NCI-H146 (cell line): ENCODE data around the gene PFKM.

Experiments used
- DNase-seq: peaks from one replicate; lab custom pipeline; 2025; lab: John Stamatoyannopoulos, UW

The PFKM gene

GRCh38 chr12:48157018-48157888 lies 38.1 kb downstream of the PFKM start, which contains the start of gene ASB8:
Gene ASB8, minus strand, starts transcription at chr12:48157515. Its CDS starts 4,019 bp downstream, at chr12:48153496.
- DNase-seq: peak; percentile 99

DNA sequence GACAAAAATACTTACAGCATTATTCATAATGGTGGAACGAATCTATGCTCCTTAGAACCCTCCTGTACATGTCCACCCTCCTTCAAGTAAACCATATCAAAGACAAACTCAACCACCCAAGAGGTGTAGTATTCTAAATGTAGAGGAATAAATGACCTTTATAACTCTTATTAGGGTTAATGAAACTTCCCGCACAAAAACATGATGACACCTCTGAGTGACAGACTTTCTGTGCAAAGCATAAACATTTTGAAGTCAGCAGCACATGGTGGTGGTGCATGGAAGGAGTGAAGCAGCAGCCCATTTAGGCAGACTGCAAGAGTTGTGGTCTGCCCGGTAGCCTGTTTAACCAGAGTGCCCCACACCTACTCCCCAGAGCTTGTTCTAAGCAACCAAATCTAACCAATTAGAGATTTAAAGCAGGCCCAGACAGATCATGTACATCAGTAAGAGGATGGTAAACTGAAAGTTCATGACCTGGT lies 38.8 kb downstream of the PFKM start:
- no peak for DNase-seq

- DNase-seq: no peak
Measured at GRCh38 chr12:48160046-48160445, 40.9 kb downstream of the PFKM start.

GRCh38 chr12:48160807-48161206 lies 41.6 kb downstream of the PFKM start:
- DNase-seq: no peak

DNA sequence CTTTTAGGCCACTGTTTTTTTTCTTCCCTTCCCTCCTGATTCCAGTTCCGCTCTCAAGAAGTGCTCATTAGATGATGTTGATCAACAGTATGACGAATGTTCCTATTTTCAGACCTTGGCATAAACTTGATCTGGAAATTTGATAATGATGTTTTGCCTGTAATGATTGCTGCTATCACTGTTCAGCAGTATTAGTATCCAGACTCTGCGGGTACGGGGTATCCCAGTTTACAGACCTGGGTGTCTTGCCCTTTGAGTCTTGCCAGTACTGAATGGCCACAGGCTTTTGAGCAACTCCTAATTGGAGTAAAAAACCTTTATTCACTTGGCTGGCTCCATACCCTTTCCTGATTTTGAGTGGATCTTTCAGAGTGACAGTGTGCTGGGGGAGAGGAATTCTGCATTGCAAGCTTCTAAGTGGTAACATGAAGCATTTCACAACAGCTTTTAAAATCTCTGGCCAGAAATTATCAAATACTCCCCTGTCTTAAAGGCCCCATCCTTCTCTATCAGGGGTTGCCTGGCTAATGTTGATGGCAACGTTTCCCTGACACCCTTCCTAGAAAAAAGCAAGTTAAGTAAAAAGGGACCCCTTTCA lies 44.1 kb downstream of the PFKM start:
- no peak for DNase-seq

GRCh38 chr12:48164451-48164850 lies 45.3 kb downstream of the PFKM start:
- DNase-seq: no peak

- peak; percentile 73 for DNase-seq
Measured at GRCh38 chr12:48165089-48165981, 46.2 kb downstream of the PFKM start.

DNA sequence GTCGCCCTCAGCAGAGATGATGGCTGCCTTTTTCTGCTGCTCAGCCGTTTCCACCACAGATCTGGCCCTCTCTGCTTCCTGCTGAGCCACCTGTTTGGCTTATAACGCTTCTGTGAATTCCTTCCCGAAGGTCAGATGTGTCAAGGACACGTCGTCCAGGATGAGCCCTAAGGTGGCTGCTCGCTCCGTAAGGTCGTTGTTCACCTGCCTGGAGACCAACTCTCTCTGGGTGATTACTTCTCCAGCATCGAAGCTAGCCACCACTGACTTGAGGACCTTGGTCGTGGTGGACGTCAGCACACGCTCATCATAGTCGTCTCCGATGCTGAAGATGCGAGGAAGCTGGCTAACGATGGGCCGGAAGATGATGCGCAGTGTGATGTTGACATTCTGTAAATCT lies 49.8 kb downstream of the PFKM start:
- no peak for DNase-seq

GRCh38 chr12:48175613-48176416 lies 56.7 kb downstream of the PFKM start:
- no peak for DNase-seq

GRCh38 chr12:48176417-48176751 lies 57.2 kb downstream of the PFKM start:
- DNase-seq: no peak

DNA sequence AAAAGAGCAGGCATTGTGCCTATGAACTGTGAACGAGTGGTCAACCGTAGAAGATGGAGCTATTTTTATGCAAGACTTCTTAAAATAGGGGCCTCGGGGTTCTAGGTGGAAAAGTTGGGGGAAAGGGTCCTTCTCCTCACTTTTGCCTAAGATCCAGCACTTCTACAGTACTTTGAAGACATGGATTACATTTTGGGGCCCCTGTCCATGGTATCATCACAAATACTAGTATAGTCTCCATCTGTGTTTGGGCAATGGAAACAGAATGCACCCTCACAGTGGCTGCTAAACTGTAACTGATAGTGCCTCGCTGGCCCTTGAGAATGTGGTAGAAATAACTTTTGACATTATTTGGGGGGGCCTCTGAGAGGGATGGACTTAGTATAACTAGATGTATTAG lies 58.8 kb downstream of the PFKM start:
- no peak for DNase-seq

GRCh38 chr12:48179466-48179865 lies 60.3 kb downstream of the PFKM start:
- no peak for DNase-seq

GRCh38 chr12:48180424-48180823 lies 61.3 kb downstream of the PFKM start:
- no peak for DNase-seq

DNA sequence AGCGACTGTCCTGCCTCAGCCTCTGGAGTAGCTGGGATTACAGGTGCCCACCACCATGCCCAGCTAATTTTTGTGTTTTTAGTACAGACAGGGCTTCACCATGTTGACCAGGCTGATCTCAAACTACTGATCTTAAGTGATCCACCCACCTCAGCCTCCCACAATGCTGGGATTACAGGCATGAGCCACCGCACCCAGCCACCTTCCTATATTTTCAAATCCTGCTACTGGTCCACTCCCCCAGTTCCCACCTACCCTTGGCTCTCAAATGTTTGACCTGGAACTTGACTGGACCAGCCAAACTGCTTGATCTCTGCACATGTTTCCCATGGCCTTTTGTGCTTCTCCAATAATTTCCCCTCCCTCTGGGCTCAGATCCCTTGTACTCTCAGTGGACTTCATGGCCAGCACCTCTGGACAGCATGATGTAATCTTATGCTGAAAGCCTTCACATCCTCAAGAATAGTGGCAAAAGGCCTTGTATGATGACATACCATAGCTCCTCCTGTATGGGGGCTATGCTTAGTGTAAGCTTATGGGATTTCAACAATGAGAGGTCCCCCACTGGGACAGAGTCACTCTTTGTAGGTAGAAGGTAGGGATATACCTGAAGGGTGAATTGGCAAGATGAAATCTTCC lies 61.8 kb downstream of the PFKM start:
- DNase-seq: no peak

GRCh38 chr12:48182631-48183030 lies 63.5 kb downstream of the PFKM start:
- no peak for DNase-seq

DNA sequence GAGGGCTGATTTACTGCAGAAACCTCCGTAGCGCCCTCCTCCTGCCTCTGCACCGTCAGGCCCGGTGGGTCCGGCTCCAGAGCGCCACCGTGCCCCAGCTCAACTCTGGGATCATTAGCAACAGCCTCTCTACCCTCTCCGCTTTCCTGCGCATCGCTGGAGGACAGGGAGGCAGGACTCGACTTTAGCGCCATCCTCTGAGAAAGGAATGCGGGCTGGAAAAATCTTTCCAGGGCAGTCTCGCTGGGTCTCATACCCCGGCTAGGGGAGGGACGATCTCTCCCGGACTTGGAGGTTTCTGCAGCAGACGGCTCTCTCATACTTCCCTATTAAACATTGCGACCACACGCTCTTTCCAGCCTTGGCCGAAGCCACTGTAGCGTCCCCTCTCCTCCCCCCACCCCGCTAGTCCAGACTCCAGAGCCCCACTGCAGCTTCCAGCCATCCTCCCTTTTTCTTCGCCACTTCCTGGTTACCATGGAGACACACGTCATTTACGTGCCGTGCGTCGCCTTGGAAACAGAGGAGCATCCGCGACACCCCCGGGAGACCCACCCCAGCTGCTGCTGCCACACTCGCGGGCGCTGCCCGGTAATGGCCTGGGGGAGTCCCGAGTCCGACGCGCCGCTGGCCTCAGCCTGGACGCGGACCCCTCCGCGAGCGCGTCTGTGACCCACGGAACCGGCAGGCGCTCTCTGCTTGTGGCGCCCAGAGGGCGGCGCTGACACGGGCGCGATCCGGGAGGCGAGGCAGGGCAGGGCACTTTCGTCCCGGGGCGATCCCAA lies 64.1 kb downstream of the PFKM start, which contains the start of gene CCDC184:
Gene CCDC184 (plus strand): TSS at position 554 of the 785 bp plus-strand sequence. CDS start 479 bp downstream, outside the sequence.
- DNase-seq: peak; percentile 91

- DNase-seq: no peak
Measured at GRCh38 chr12:48183876-48184548, 64.8 kb downstream of the PFKM start.

GRCh38 chr12:48184549-48184922 lies 65.4 kb downstream of the PFKM start:
- DNase-seq: no peak

DNA sequence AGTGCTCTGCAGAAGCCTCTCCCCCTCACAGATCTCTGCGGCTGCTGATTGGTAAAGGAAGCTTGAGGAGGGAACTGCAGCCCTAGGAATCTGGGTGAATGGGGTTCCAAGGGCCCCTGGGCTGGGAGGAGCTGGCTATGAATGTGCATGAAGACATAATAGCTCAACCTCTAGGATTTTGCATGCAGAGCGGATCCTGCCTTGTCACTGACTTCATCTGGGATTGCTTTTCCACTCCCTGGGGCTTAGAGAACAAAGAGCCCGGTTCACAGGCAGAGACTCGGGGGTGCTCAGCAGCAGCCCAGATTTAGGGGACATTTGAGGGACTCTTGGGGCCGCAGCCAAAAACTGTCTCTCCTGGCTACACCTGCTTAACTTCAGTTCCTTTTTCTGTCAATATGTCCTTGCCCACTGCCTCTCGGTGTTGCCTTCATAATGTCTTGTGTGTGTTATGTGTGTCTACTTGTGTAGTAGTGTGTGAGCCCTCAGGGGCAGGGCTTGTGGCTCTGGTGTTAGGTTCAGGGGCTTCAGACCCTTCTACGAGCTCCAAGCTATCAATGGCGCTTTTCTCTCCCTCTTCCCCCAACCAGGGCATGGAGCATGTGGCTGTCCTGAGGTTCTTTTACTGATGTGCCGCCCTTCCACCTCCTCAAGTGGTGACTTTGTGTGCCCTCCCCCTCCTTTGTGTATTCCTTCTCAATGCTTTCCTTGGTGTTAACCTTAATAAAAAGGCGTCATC lies 66.2 kb downstream of the PFKM start:
- no peak for DNase-seq
